Vagina (tissue), 2 donors: ENCODE results near the gene IMP4.

Source experiments
- POLR2A ChIP-seq, 2 donors: fragments of 450-650 bp; IDR thresholded peaks; one replicate each; pipeline ENCODE4 v1.6.1; 2017; ENCODE audit warnings: antibody characterized with exemption in 2 of 2, mild to moderate bottlenecking in 2 of 2, moderate library complexity in 2 of 2
- POLR2AphosphoS5 ChIP-seq, 2 donors: sonication (generic); formaldehyde crosslinking; IDR thresholded peaks; one replicate each; pipeline ENCODE4 v1.9.0; 2017; ENCODE audit warnings: antibody characterized with exemption in 2 of 2, mild to moderate bottlenecking in 2 of 2, low read depth in 1 of 2; ENCODE audit not compliant: insufficient read depth in 1 of 2
- TF ChIP-seq, protein P1 (sequence below), 3 experiments: fragments of 450-650 bp in 2 of 3; fragments of 200-600 bp in 1 of 3; sonication (generic) in 1 of 3; IDR thresholded peaks; one replicate each; pipeline ENCODE4 v1.5.1; 2017 to 2019; ENCODE audit warnings: antibody characterized with exemption in 3 of 3, mild to moderate bottlenecking in 2 of 3, moderate library complexity in 2 of 3

DNA sequence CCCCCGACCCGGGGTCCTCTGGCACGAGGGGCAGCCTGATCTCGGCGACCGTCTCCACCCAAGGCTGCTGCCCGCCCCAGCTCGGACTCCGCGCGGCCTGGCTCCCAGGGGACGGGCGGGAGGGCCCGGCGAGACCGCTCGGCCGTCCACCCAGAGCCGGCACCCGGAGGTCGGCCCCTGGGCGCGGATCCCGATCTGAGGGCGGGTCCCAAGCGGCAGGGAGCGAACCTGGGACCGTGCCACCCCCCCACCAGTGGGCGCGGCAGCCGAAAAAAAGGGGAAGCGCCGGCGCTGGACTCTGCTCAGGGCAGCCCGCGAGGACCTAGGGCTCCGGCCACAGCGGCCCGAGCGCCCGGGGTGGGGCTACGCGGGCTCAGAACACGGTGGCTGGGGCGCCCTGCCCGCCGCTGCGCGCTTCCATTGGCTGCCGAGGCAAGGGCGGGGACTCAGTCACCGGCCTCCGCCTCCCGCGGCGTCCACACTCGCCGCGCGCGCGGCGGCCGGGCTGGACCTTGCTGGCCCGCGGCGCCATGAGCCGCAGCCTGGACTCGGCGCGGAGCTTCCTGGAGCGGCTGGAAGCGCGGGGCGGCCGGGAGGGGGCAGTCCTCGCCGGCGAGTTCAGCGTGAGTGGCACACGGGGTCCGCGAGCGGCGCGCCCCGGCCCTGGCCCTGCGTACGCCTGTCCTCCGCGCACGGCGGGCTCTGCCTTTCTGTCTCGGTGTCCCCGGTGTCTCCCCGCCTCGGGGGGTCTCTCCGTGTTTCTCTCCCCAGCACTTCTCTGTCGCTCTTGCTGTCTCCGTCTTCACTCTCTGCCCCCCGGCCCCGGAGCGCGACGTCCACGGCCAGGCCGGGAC, 13.1 kb downstream of the IMP4 start, which contains the start of gene PTPN18:
- TF ChIP-seq, protein P1, sequence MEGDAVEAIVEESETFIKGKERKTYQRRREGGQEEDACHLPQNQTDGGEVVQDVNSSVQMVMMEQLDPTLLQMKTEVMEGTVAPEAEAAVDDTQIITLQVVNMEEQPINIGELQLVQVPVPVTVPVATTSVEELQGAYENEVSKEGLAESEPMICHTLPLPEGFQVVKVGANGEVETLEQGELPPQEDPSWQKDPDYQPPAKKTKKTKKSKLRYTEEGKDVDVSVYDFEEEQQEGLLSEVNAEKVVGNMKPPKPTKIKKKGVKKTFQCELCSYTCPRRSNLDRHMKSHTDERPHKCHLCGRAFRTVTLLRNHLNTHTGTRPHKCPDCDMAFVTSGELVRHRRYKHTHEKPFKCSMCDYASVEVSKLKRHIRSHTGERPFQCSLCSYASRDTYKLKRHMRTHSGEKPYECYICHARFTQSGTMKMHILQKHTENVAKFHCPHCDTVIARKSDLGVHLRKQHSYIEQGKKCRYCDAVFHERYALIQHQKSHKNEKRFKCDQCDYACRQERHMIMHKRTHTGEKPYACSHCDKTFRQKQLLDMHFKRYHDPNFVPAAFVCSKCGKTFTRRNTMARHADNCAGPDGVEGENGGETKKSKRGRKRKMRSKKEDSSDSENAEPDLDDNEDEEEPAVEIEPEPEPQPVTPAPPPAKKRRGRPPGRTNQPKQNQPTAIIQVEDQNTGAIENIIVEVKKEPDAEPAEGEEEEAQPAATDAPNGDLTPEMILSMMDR (IDR thresholded peaks at IDR 0.05), result peak; percentile 34 to 58 (median 35)
- peak in 1 of 2 donors; percentile 72 for TF ChIP-seq POLR2A (IDR thresholded peaks at IDR 0.05)
- TF ChIP-seq POLR2AphosphoS5 (IDR thresholded peaks at IDR 0.05; ENCODE audit: insufficient read depth in 1 of 2, low read depth in 1 of 2), result peak in 1 of 2 donors; percentile 48
